HG03280 (cell line): Measurements from ENCODE around the gene ZBTB49.

Experiments
- ATAC-seq: cut with Tn5 transposase; IDR thresholded peaks from one replicate; pipeline ENCODE4 v1.9.1; 2021; ENCODE audit warnings: mild to moderate bottlenecking, moderate library complexity; ENCODE audit not compliant: unreplicated experiment

Gene ZBTB49

GRCh38 chr4:4355302-4355701 is 65.3 kb downstream of the ZBTB49 start:
- no peak for ATAC-seq

- ATAC-seq = no peak
Measured at GRCh38 chr4:4356106-4357041, 66.3 kb downstream of the ZBTB49 start.

GRCh38 chr4:4358093-4358854 is 68.2 kb downstream of the ZBTB49 start:
- no peak for ATAC-seq

- no peak for ATAC-seq
Measured at GRCh38 chr4:4361883-4362282, 71.8 kb downstream of the ZBTB49 start.

GRCh38 chr4:4362991-4363697 is 73.1 kb downstream of the ZBTB49 start:
- ATAC-seq = no peak

GRCh38 chr4:4364061-4364460 is 74.0 kb downstream of the ZBTB49 start:
- ATAC-seq = no peak

- no peak for ATAC-seq
Measured at GRCh38 chr4:4364486-4365208, 74.6 kb downstream of the ZBTB49 start.

- ATAC-seq = no peak
Measured at GRCh38 chr4:4368809-4369580, 78.9 kb downstream of the ZBTB49 start.
